VCaP (cell line): ENCODE data around the gene ZNF14.

Source experiments
- H3K27ac ChIP-seq: fragments of 450-650 bp; 2 replicates; pipeline ENCODE4 v1.5.1; 2017
- CTCF ChIP-seq: fragments of 450-650 bp; conservative IDR thresholded peaks from 2 replicates; pipeline ENCODE4 v1.5.1; 2017; ENCODE audit warnings: mild to moderate bottlenecking, moderate library complexity

ZNF14 gene

GRCh38 chr19:19742773-19743172 lies 9.9 kb upstream of the ZNF14 start:
- no peak for TF ChIP-seq CTCF
- no peak overlapping the region for H3K27ac ChIP-seq

GRCh38 chr19:19741184-19741583 lies 8.3 kb upstream of the ZNF14 start:
- H3K27ac ChIP-seq: no peak overlapping the region
- TF ChIP-seq CTCF: no peak

DNA sequence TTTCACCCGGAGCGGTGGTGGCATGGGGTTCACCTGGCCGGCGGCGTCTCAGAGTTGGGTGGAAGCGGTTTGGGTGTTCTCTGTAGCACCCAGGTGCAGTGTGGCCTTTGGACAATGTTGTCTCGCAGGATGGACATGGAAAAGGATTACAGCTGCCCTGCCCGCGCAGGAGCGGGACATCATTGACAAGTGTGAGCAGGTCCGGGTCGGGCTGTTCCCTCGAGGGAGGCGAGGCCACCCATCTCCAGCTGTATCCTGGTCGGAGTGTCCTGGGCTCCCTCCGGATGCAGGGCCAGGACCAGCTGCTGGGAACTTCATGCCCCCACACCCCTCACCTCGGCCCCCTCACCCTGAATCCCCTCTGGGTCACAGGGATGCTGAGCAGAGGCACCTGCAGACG lies 7.8 kb upstream of the ZNF14 start:
- no peak for TF ChIP-seq CTCF
- no peak overlapping the region for H3K27ac ChIP-seq

DNA sequence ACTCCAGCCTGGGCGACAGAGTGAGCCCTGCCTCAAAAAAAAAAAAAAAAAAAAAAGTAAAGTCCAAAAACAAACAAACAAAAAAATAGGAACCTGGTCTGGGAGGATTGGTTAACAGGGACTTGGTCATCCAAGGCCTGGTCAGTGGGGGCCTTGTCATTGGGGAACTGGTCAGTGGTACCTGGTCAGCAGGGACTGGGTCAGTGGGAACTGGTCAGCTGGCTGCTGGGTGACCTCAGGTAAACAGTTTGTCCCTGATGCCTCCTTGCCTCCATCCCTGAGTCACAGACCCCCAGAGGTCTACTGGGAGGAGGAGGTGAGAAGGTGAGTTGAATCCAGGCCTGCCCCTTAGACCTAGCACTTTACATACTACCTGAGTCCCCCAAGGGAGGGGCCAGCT lies 5.7 kb upstream of the ZNF14 start:
- H3K27ac ChIP-seq: no peak overlapping the region
- TF ChIP-seq CTCF: no peak

GRCh38 chr19:19737559-19738332 lies 4.8 kb upstream of the ZNF14 start:
- TF ChIP-seq CTCF: no peak
- no peak overlapping the region for H3K27ac ChIP-seq

GRCh38 chr19:19721896-19722295 lies 11.0 kb downstream of the ZNF14 start:
- H3K27ac ChIP-seq: no peak overlapping the region
- TF ChIP-seq CTCF: no peak

DNA sequence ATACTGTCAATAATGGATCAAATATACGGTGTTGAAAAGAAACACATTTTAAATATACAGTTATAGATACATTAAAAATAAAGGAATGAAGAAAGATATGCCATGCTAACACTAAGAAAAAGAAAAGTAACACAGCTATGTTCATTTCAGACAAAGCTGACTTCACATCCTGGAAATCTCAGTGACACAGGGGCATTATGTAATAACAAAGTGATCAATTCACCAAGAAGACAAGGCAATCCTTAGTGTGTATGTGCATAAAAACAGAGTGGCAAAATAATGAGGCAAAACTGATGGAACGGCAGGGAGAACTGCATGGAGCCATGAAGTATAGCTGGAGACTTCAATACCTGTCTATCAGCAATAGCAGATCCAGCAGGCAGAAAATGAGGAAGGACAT lies 13.1 kb downstream of the ZNF14 start:
- no peak overlapping the region for H3K27ac ChIP-seq

More for the DNA sequence above, 13.1 kb downstream of the ZNF14 start:
- no peak for TF ChIP-seq CTCF
